ENCODE data around the gene CFAP77. TPM values are rescaled to one million over a fixed set of nuclear protein-coding genes. Genes with fewer than 3 reads are reported as not detected.

The CFAP77 gene
- polyA plus RNA-seq, 1 donor, result not detected

DNA sequence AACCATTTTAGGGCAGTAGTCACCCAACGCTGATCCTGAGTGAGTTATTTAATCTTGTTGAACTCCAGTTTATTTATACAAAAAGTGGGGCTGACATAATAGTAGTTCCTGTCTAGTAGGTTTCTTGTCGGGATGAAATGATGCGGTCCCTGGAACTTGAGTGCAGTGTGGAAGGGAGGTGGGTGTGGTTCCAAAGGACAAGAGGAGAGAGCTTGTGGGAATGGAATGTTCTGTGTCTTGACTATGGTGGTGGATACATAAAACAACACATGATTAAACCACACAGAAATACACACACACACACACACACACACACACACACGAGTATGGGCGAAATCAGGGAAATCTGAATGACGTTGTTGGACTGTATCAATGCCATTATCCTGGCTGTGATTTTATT, 106.3 kb downstream of the CFAP77 start:
- DNase-seq (ENCODE audit: low read depth), result no peak

GRCh38 chr9:132516911-132517310, 106.9 kb downstream of the CFAP77 start:
- no peak for DNase-seq (ENCODE audit: low read depth)

DNA sequence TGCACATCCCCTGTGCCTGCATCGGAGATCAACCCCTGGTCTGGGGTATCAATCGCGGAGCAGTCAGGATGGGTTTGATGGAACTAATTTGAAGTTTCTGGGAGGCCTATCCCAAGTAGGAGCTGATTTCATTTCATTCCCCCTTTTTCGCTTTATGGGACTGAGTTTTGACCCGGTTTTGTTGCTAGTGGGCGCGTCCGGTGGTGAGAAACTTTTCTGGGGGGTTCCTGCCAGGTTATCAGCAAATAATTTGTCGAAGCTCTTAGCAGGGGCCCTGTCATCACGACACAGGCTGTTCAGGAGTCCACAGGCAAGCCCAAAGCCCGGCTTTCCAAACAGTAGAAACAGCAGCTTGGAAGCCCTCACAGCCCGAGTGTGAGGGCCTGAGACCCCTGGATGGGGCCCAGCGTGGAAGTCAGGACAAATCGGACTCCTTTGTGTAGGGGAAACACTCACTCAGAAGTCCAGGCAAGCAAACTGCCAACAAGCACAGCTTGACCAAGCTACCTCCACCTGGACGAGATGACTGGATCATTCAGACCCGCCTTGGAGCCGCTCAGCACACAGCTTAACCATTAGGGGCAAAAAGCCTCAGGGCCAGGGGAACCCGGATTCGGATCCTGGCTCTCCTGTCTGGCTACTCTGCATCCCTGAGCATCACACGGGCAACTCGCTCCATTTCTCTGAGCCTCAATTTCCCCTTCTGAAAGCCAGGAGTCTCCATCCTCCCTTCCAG, 108.0 kb downstream of the CFAP77 start:
- DNase-seq (ENCODE audit: low read depth), result no peak

DNA sequence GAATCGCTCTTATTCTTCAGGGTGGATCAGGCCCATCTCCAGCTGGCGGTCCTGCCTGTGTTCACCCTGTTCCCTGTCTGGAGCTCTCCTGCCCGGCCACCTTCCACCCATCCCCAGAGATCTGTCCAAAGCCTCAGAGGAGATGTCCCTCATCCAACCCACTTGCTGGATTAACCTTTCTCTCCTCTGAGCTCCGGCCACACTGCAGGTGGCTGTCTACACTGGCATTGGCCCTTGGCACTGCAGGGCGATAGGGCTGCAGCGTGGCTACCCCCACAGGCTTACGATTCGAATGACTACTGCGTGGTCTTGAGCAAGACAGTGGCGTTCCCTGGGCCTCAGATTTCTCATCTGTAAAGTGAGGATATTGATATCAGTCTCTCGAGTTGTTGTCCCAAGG, 108.6 kb downstream of the CFAP77 start:
- no peak for DNase-seq (ENCODE audit: low read depth)

DNA sequence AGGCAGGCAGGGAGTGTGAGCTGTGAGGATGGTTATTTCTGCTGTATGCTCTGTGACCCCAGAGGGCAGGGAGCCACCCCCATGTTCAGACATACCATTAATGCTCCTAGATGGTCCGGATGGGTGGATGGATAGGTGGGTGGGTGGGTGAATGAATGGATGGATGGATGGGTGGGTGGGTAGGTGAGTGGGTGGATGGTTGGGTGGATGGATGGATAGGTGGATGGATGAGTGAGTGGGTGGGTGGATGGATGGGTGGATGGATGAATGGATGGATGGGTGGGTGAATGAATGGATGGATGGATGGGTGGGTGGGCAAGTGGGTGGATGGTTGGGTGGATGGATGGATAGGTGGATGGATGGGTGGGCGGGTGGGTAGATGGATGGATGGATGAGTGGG, 109.0 kb downstream of the CFAP77 start:
- no peak for DNase-seq (ENCODE audit: low read depth)

GRCh38 chr9:132520612-132521011, 110.6 kb downstream of the CFAP77 start:
- no peak for DNase-seq (ENCODE audit: low read depth)

DNA sequence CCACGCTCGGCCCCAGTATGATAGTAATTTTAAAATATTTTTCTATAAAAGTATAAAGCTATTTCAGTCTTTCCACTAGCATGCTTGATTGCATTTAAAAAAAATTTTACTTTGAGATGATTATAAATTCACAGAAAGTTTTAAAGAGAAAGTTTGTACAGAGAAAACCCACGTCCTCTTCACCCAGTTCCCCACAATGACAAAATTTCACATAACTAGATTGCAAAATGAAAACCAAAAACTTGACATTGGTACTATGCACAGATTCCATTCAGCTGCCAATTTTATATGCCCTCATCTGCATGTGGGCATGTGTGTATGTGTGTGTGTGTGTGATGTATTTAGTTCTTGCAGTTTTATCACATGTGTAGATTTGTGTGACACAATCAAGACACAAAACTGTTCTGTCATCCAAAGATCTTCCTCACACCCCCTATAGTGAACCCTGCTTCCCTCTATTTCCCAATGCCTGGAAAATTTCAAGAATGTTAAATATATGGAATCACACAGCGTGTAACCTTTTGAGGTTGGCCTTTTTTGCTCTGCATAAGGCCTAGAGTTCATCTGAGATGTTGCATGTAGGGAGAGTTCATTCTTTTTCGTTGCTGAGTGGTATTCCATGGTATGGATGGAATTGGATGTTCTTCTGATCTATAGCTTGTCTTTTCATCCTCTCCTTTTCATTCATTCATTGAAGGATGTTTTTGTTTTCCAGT, 115.5 kb downstream of the CFAP77 start:
- DNase-seq (ENCODE audit: low read depth), result no peak

DNA sequence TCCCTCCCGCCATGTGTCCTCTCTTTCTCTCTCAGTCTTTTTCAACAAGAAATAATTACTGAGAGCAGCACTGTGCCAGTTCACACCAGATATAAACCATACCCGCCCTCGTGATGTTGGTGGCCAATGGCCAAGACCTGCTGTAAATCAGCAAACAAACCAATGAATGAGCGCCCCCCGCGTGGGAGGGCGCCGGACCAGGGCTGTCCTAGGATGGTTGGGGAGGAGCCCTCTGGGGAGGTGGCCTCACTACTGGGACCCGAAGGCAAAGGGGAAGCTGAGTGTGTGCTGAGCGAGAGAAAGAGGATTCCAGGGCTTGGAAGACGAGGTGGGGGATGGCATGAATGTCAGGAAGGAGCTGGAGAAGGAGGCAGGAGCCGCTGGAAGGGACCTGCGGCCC, 121.2 kb downstream of the CFAP77 start:
- DNase-seq (ENCODE audit: low read depth), result no peak

GRCh38 chr9:132531710-132532570, 121.9 kb downstream of the CFAP77 start:
- no peak for DNase-seq (ENCODE audit: low read depth)

- DNase-seq (ENCODE audit: low read depth), result no peak
Measured at GRCh38 chr9:132534832-132535231, 124.8 kb downstream of the CFAP77 start.

DNA sequence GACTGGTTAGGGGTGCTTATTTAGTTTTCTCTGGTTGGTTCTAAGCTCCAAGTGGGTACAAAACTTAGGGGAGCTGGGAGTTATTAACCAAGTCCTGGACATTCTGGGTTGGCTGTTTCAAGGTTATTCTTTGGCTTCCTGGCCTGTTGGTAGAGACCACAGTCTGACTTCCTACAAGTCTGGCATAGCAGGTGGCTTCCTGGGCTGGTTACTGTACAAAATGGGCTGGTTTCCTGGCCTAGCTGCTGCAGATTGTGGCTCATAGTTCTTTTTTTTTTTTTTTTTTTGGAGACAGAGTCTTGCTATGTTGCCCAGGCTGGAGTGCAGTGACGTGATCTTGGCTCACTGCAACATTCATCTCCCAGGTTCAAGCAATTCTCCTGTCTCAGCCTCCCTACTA, 126.1 kb downstream of the CFAP77 start:
- no peak for DNase-seq (ENCODE audit: low read depth)

- DNase-seq (ENCODE audit: low read depth), result no peak
Measured at GRCh38 chr9:132537352-132537751, 127.3 kb downstream of the CFAP77 start.

DNA sequence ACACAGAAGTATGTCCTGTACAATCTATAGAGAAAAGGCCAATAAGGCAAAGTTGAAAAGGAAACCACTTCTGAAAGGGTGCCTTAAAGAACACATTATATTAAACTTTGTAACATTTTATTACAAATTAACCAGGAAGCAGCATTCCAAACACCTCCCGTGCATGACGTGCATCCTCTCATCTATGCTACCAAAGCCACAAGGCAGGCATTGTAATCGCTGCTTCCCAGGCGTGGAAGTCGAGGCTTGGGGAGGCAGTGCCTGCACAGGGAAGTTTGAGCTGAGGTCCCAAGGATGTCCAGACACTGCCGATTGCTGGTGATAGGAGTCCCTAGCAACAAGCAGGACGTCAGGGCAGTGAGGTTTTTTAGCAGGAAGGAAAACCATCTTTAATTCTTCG, 128.1 kb downstream of the CFAP77 start:
- DNase-seq (ENCODE audit: low read depth), result no peak

- no peak for DNase-seq (ENCODE audit: low read depth)
Measured at GRCh38 chr9:132539096-132539495, 129.1 kb downstream of the CFAP77 start.

GRCh38 chr9:132541051-132541450, 131.0 kb downstream of the CFAP77 start:
- no peak for DNase-seq (ENCODE audit: low read depth)

- DNase-seq (ENCODE audit: low read depth), result no peak
Measured at GRCh38 chr9:132541870-132542830, 132.1 kb downstream of the CFAP77 start.

DNA sequence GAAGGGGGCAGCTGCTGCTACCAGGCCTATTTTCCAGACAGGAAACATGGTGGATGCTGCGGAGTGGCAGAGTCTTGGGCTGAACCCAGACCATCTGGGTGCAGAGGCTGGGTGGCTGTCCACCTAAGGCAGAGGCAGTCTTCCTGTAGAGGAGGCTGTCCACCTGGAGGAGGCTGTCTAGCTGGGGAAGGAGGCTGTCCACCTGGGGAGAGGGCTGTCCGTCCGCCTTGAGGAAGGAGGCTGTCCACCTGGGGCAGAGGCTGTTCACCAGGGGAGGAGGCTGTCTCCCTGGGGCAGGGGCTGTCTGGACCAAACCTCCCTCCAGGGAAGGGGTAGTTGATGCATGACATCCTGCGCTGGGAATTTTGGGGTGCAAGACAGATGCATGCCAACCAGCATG, 133.2 kb downstream of the CFAP77 start:
- no peak for DNase-seq (ENCODE audit: low read depth)

GRCh38 chr9:132543960-132544359, 133.9 kb downstream of the CFAP77 start:
- DNase-seq (ENCODE audit: low read depth), result no peak

- no peak for DNase-seq (ENCODE audit: low read depth)
Measured at GRCh38 chr9:132545578-132545977, 135.6 kb downstream of the CFAP77 start.

DNA sequence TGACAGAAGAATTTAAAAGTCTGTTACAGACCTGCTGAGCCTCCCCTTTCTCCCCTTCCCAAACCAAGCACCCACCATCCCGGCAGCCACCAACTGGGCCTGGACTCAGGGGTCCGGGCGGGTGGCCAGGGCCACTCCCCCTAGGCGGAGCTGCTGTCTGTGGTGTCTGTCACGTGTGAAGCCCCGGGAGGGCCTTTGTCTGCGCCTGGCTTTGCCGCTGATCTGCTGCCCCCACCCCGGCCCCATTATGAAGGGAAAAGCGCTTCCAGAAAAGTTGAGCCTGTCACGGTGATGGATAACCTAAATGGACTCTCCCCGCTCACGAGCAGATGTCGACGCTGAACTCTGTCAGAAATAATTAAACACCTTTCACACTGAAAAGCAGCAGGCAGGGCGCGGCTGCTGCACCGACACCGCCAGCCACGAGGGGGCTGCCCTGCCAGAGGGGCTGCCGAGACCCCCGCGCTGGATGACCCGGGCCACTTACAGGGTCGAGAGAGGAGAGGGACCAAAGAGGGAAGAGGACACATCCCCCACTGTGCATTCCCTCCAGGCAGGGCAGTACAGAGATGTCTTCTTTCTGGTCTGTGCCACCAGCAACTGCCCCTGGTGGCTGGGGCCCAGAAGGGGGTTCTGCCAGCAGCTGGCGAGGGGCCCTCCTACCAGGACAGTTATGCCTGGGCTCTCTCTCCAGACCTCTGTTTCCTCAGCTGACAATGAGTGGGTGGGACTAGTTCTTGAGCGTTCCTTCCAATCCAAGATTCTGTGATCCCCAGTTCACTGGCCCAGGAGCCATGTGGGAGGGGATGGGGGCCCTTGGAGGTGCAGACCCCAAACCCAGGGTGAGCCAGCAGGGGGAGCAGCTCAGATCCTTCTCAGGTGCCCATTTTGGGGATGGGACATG, 136.4 kb downstream of the CFAP77 start:
- peak; percentile 5 for DNase-seq (ENCODE audit: low read depth)

Data from forelimb muscle (tissue), 1 donor.